HepG2 (cell line): ENCODE measurements around the gene KCNK2. TPM values are rescaled to one million over a fixed set of nuclear protein-coding genes. Genes with fewer than 3 reads are reported as not detected.

Experiments used
- ATAC-seq: fragments of 200-7000 bp; cut with Tn5 transposase; 3 replicates; pipeline ENCODE4 v1.9.1; 2020; ENCODE audit warnings: mild to moderate bottlenecking, moderate library complexity
- BruUV-seq: library from RNA; stranded (reverse); fragments of 400-500 nt; replicated peaks from 2 replicates; lab custom pipeline; 2021; lab: Mats Ljungman, UMichigan
- CTCF ChIA-PET: fragments of 300-600 bp; formaldehyde crosslinking; extraction: SDS; loops from one replicate; lab custom pipeline; 2021; ENCODE audit warnings: low total read pairs, inconsistent platforms, low intra/inter-chr PET ratio; lab: Yijun Ruan, JAX
- POLR2A ChIA-PET: fragments of 350-600 bp; sonication (Branson Sonifier 250); formaldehyde crosslinking; loops from one replicate; lab custom pipeline; 2020; ENCODE audit warnings: antibody characterized with exemption, inconsistent platforms; lab: Yijun Ruan, JAX
- DNase-seq: peaks from one replicate; pipeline ENCODE4 v3.0.0-alpha.2; 2015; ENCODE audit warnings: low spot score
- FAIRE-seq: peaks from 3 replicates; lab custom pipeline; 2011; peaks lifted over from hg19 to GRCh38; lab: Jason Lieb, UNC
- H2AFZ ChIP-seq: one replicate; pipeline ENCODE4 v1.6.1; 2011; ENCODE audit warnings: low read length, inconsistent platforms
- H3K27ac ChIP-seq: fragments of 300-600 bp; 3 replicates; pipeline ENCODE4 v1.8.0; 2011; ENCODE audit warnings: mixed run types, mild to moderate bottlenecking, mixed read lengths, low read length, inconsistent platforms; ENCODE audit not compliant: insufficient read depth; ENCODE audit errors: extremely low read length
- H3K27me3 ChIP-seq, 2 experiments: fragments of 200-600 bp in 1 of 2; 2 replicates in 1 of 2; 3 replicates in 1 of 2; pipeline versions ENCODE4 v1.6.0 to v1.8.0; 2011; ENCODE audit warnings: low read length in 2 of 2, mild to moderate bottlenecking in 2 of 2, moderate library complexity in 2 of 2, inconsistent platforms in 1 of 2; ENCODE audit not compliant: insufficient read depth in 2 of 2, control insufficient read depth in 1 of 2
- H3K36me3 ChIP-seq, 2 experiments: fragments of 200-600 bp in 1 of 2; replicated peaks in 1 of 2; 2 replicates in 1 of 2; 3 replicates in 1 of 2; pipeline versions ENCODE4 v1.5.1 to v1.8.0; 2011; ENCODE audit warnings: low read length in 2 of 2, inconsistent platforms in 1 of 2; ENCODE audit not compliant: insufficient read depth in 2 of 2, control insufficient read depth in 1 of 2
- H3K4me1 ChIP-seq: 2 replicates; pipeline ENCODE4 v1.5.1; 2012; ENCODE audit warnings: low read length, inconsistent platforms; ENCODE audit not compliant: insufficient read depth
- H3K4me2 ChIP-seq: 2 replicates; pipeline ENCODE4 v1.6.0; 2011; ENCODE audit warnings: low read depth, low read length, inconsistent platforms
- H3K4me3 ChIP-seq, 3 experiments: fragments of 200-600 bp in 1 of 3; sonication (generic), shearing (Covaris generic) in 1 of 3; replicated peaks in 1 of 3; 2 replicates each; pipeline ENCODE4 v1.5.1; 2011 to 2016; ENCODE audit warnings: low read length in 3 of 3, inconsistent platforms in 2 of 3, low read depth in 2 of 3, mild to moderate bottlenecking in 2 of 3, control low read depth in 1 of 3, mixed read lengths in 1 of 3; ENCODE audit not compliant: insufficient read depth in 1 of 3
- H3K79me2 ChIP-seq: one replicate; pipeline ENCODE4 v1.6.1; 2011; ENCODE audit warnings: low read length, inconsistent platforms; ENCODE audit not compliant: insufficient read depth
- H3K9ac ChIP-seq: 2 replicates; pipeline ENCODE4 v1.6.0; 2011; ENCODE audit warnings: mild to moderate bottlenecking, low read depth, low read length, inconsistent platforms; ENCODE audit not compliant: insufficient read depth
- H3K9me3 ChIP-seq: 2 replicates; pipeline ENCODE4 v1.5.1; 2012; ENCODE audit warnings: mild to moderate bottlenecking, low read length
- H4K20me1 ChIP-seq: 2 replicates; pipeline ENCODE4 v1.6.0; 2011; ENCODE audit warnings: inconsistent platforms, mild to moderate bottlenecking, low read length, moderate library complexity; ENCODE audit not compliant: insufficient read depth
- ADNP ChIP-seq: sonication (generic); formaldehyde crosslinking; IDR thresholded peaks from 2 replicates; pipeline ENCODE4 v1.4.0; 2020; ENCODE audit warnings: missing genetic modification reagents
- CREBL2 ChIP-seq: sonication (generic); formaldehyde crosslinking; IDR thresholded peaks from 2 replicates; pipeline ENCODE4 v1.8.1; 2023; ENCODE audit warnings: missing genetic modification reagents, mild to moderate bottlenecking, borderline replicate concordance
- DNMT3B ChIP-seq: conservative IDR thresholded peaks from 2 replicates; pipeline ENCODE4 v1.6.1; 2016; ENCODE audit warnings: missing biosample characterization, control low read depth
- FOXA3 ChIP-seq: IDR thresholded peaks from 2 replicates; pipeline ENCODE4 v1.6.1; 2016; ENCODE audit warnings: missing genetic modification reagents, missing compliant biosample characterization
- HOXA9 ChIP-seq: sonication (generic); formaldehyde crosslinking; IDR thresholded peaks from 2 replicates; pipeline ENCODE4 v1.8.1; 2022; ENCODE audit warnings: missing genetic modification reagents, mild to moderate bottlenecking, moderate library complexity, borderline replicate concordance
- JARID2 ChIP-seq: sonication (generic); formaldehyde crosslinking; IDR thresholded peaks from 2 replicates; pipeline ENCODE4 v1.8.1; 2023; ENCODE audit warnings: missing genetic modification reagents, inconsistent platforms; ENCODE audit not compliant: insufficient replicate concordance
- NFKB2 ChIP-seq: sonication (generic); formaldehyde crosslinking; IDR thresholded peaks from 2 replicates; pipeline ENCODE4 v1.4.0; 2020; ENCODE audit warnings: missing genetic modification reagents, borderline replicate concordance
- NFKBIZ ChIP-seq: IDR thresholded peaks from 2 replicates; pipeline ENCODE4 v1.6.1; 2018; ENCODE audit warnings: missing genetic modification reagents, missing compliant biosample characterization
- ZFP1 ChIP-seq: IDR thresholded peaks from 2 replicates; pipeline ENCODE4 v1.6.1; 2016
- ZMYM3 ChIP-seq: sonication (generic); formaldehyde crosslinking; IDR thresholded peaks from 2 replicates; pipeline ENCODE4 v1.5.1; 2020; ENCODE audit warnings: mild to moderate bottlenecking, missing genetic modification reagents
- ZNF513 ChIP-seq: sonication (generic); formaldehyde crosslinking; conservative IDR thresholded peaks from 2 replicates; pipeline ENCODE4 v1.5.0; 2020; ENCODE audit warnings: missing genetic modification reagents
- ZNF569 ChIP-seq: sonication (generic); formaldehyde crosslinking; IDR thresholded peaks from 2 replicates; pipeline ENCODE4 v1.5.0; 2020; ENCODE audit warnings: mild to moderate bottlenecking, missing genetic modification reagents, moderate library complexity, borderline replicate concordance
- ZNF687 ChIP-seq: sonication (generic); formaldehyde crosslinking; IDR thresholded peaks from 2 replicates; pipeline ENCODE4 v1.5.1; 2020; ENCODE audit warnings: mild to moderate bottlenecking, missing genetic modification reagents, moderate library complexity
- ZNF703 ChIP-seq: sonication (generic); formaldehyde crosslinking; IDR thresholded peaks from 2 replicates; pipeline ENCODE4 v1.5.1; 2020; ENCODE audit warnings: missing genetic modification reagents, mild to moderate bottlenecking, moderate library complexity, borderline replicate concordance
- ZNF746 ChIP-seq: sonication (generic); formaldehyde crosslinking; IDR thresholded peaks from 2 replicates; pipeline ENCODE4 v1.8.0; 2022; ENCODE audit warnings: mild to moderate bottlenecking, missing genetic modification reagents
- ZNF782 ChIP-seq: sonication (generic); formaldehyde crosslinking; IDR thresholded peaks from 2 replicates; pipeline ENCODE4 v1.4.0; 2020; ENCODE audit warnings: missing genetic modification reagents, mild to moderate bottlenecking, borderline replicate concordance
- WGBS: methylation state at CpG from one replicate; pipeline ENCODE4 v1.1.6; 2017; ENCODE audit warnings: low lambda C conversion rate; 5-methylcytosine and 5-hydroxymethylcytosine counted together
- in situ Hi-C: cut with HindIII; loops from 2 replicates; pipeline ENCODE4 v1.10.0; 2017; ENCODE audit warnings: low pct_unique_long_range_greater_than_20kb; ENCODE audit not compliant: extremely low pct_ligation_motif_present
- intact Hi-C: fragments of 100-400 bp; cut with micrococcal nuclease; formaldehyde crosslinking; loops from one replicate; pipeline ENCODE4 v1.10.0; 2022; ENCODE audit not compliant: unreplicated experiment
- polyA plus RNA-seq, 8 experiments: library from polyadenylated mRNA; depleted of rRNA in 3 of 8; stranded (reverse) in 7 of 8; unstranded in 1 of 8; fragments of >200 nt; fragmentation: Illumina TruSeq in 4 of 8; extraction: Trizol in 4 of 8; gene quantifications; 2 replicates each; pipeline versions ENCODE4 v1.2.1 to v1.2.3, GENCODE V29; 2011 to 2016; ENCODE audit warnings: low read depth in 4 of 8, missing spikeins in 1 of 8, mixed read lengths in 1 of 8; ENCODE audit not compliant: insufficient read depth in 1 of 8
- total RNA-seq, 5 experiments: library from RNA; depleted of rRNA; stranded (reverse); fragments of >200 nt; fragmentation: Illumina TruSeq; extraction: Trizol; gene quantifications; 2 replicates each; pipeline ENCODE4 v1.2.3, GENCODE V29; 2016; ENCODE audit warnings: low read depth in 1 of 5

The KCNK2 gene
- total and polyA plus RNA-seq, 2 of the 13 experiments (the other 11 are each of a cell fraction or from before 2014, with no cell fraction given): not detected

GRCh38 chr1:215228193-215228592 lies 145.7 kb downstream of the KCNK2 start:
- Histone ChIP-seq H3K4me3 (no peak overlapping the region), H2AFZ (no peak overlapping the region), H4K20me1 (no peaks in the 10 kb centered on the region), H3K27me3 (no peaks in the 10 kb centered on the region; a peak in 1 of 5 replicates), H3K36me3 (no peaks in the 10 kb centered on the region), H3K79me2 (no peaks in the 10 kb centered on the region), H3K9ac (no peak overlapping the region), H3K27ac (no peak overlapping the region), H3K9me3 (no peaks in the 10 kb centered on the region), H3K4me1 (no peaks in the 10 kb centered on the region), H3K4me2 (no peak overlapping the region)
- WGBS: 2% methylated on average over 6 of the region's 6 CpGs
- intact Hi-C loops (no loop called here), in situ Hi-C loops (no loop called here)
- POLR2A ChIA-PET: no interaction called here
- CTCF ChIA-PET: no interaction called here
- ATAC-seq: no peak
- no peak for DNase-seq
- TF ChIP-seq ZFP1 (CRISPR knock-in tag) (no peak), ZMYM3 (CRISPR knock-in tag) (no peak), ZNF703 (CRISPR knock-in tag) (no peak), ZNF569 (CRISPR knock-in tag) (no peak), ZNF746 (CRISPR knock-in tag) (no peak), DNMT3B (no peak), FOXA3 (CRISPR knock-in tag) (no peak), CREBL2 (CRISPR knock-in tag) (no peak), NFKB2 (no peak), ZNF687 (CRISPR knock-in tag) (no peak), ZNF782 (no peak), ZNF513 (CRISPR knock-in tag) (no peak), ADNP (CRISPR knock-in tag) (no peak), HOXA9 (CRISPR knock-in tag) (no peak), NFKBIZ (CRISPR knock-in tag) (no peak), JARID2 (CRISPR knock-in tag) (no peak)
- FAIRE-seq: no peak
- BruUV-seq: no TSS peak
